Activated gamma-delta T cell treated with Interleukin-2 at 50 U/mL for 16 hours (primary cell): ENCODE measurements around the gene SRR.

Source experiments
- DNase-seq: peaks from one replicate; pipeline ENCODE4 v3.0.0-alpha.2; 2020

The SRR gene

DNA sequence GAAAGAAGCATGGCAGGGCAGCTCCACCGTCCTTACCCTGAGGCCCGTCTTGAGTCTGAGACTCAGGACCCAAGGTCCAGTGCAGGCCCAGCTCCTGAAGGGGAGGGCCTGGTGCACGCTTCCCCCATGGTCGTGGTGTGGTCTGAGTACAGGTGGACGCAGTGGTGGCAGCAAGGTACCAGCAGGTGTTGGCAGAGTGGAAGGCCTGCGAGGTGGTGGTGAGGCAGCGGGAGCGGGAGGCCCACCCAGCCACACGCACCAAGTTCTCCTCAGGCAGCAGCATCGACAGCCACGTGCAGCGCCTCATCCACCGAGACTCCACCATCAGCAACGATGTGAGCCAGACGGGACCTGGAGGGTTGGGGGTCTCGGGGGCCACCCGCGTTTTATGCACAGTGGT is 69.4 kb downstream of the SRR start:
- DNase-seq = no peak
